PC-3 (cell line): ENCODE data around the gene NCOA1. TPM values are rescaled to one million over a fixed set of nuclear protein-coding genes. Genes with fewer than 3 reads are reported as not detected.

ENCODE experiments used
- ATAC-seq: fragments of 200-7000 bp; cut with Tn5 transposase; 2 replicates; pipeline ENCODE4 v1.9.1; 2020; ENCODE audit warnings: mild to moderate bottlenecking, moderate library complexity
- BruUV-seq: library from RNA; stranded (reverse); fragments of 400-500 nt; replicated peaks from 2 replicates; lab custom pipeline; 2021; lab: Mats Ljungman, UMichigan
- CTCF ChIA-PET: fragments of 300-600 bp; sonication (Branson Sonifier 250); formaldehyde crosslinking; loops from one replicate; lab custom pipeline; 2022; ENCODE audit warnings: antibody characterized with exemption; lab: Charles Lee
- POLR2A ChIA-PET: fragments of 300-600 bp; sonication (Branson Sonifier 250); formaldehyde crosslinking; loops from one replicate; lab custom pipeline; 2022; ENCODE audit warnings: antibody characterized with exemption; ENCODE audit not compliant: unreplicated experiment; lab: Charles Lee
- DNase-seq: peaks from one replicate; pipeline ENCODE4 v3.0.0-alpha.2; 2015
- H2AFZ ChIP-seq: fragments of 300-600 bp; sonication (generic); 2 replicates; pipeline ENCODE4 v1.6.0; 2016; ENCODE audit warnings: antibody characterized with exemption, low read length
- H3F3A ChIP-seq: fragments of 300-600 bp; sonication (generic); one replicate; pipeline ENCODE4 v1.6.0; 2017; ENCODE audit warnings: antibody characterized with exemption, low read length, control low read depth, mild to moderate bottlenecking; ENCODE audit not compliant: unreplicated experiment
- H3K27ac ChIP-seq: fragments of 300-600 bp; sonication (generic); 2 replicates; pipeline ENCODE4 v1.5.1; 2016; ENCODE audit warnings: mild to moderate bottlenecking, low read length
- H3K27me3 ChIP-seq: fragments of 300-600 bp; sonication (generic); 2 replicates; pipeline ENCODE4 v1.6.1; 2016; ENCODE audit warnings: low read length, mixed read lengths
- H3K36me3 ChIP-seq: fragments of 300-600 bp; sonication (generic); 2 replicates; pipeline ENCODE4 v1.6.1; 2016; ENCODE audit warnings: low read depth, mixed run types, low read length, mixed read lengths
- H3K4me1 ChIP-seq: fragments of 300-600 bp; sonication (generic); 2 replicates; pipeline ENCODE4 v1.5.1; 2016; ENCODE audit warnings: low read length; ENCODE audit not compliant: insufficient read depth
- H3K4me2 ChIP-seq: fragments of 300-600 bp; sonication (generic); 2 replicates; pipeline ENCODE4 v1.6.0; 2016; ENCODE audit warnings: low read length
- H3K4me3 ChIP-seq: fragments of 300-600 bp; sonication (generic); 2 replicates; pipeline ENCODE4 v1.5.1; 2016; ENCODE audit warnings: mild to moderate bottlenecking, low read length, mixed read lengths
- H3K79me2 ChIP-seq: fragments of 300-600 bp; sonication (generic); 2 replicates; pipeline ENCODE4 v1.6.1; 2017; ENCODE audit warnings: low read length, mixed read lengths
- H3K9ac ChIP-seq: fragments of 300-600 bp; sonication (generic); 2 replicates; pipeline ENCODE4 v1.6.0; 2016; ENCODE audit warnings: mild to moderate bottlenecking, low read length
- H3K9me2 ChIP-seq: fragments of 300-600 bp; sonication (generic); replicated peaks from 2 replicates; pipeline ENCODE4 v1.6.1; 2016; ENCODE audit warnings: mixed run types, low read length, mixed read lengths
- H3K9me3 ChIP-seq: fragments of 300-600 bp; sonication (generic); 2 replicates; pipeline ENCODE4 v1.6.1; 2016; ENCODE audit warnings: low read length, mixed read lengths
- H4K20me1 ChIP-seq: fragments of 300-600 bp; sonication (generic); 2 replicates; pipeline ENCODE4 v1.6.1; 2016; ENCODE audit warnings: low read length, mixed read lengths
- CTCF ChIP-seq: fragments of 300-600 bp; sonication (generic); conservative IDR thresholded peaks from 2 replicates; pipeline ENCODE4 v1.5.1; 2017; ENCODE audit warnings: antibody characterized with exemption, low read depth, mild to moderate bottlenecking, low read length
- EZH2 ChIP-seq: fragments of 300-600 bp; sonication (generic); IDR thresholded peaks from one replicate; pipeline ENCODE4 v1.6.1; 2017; ENCODE audit warnings: antibody characterized with exemption, mild to moderate bottlenecking, low read length; ENCODE audit not compliant: unreplicated experiment
- EZH2phosphoT487 ChIP-seq: fragments of 300-600 bp; sonication (generic); IDR thresholded peaks from 2 replicates; pipeline ENCODE4 v1.6.1; 2018; ENCODE audit warnings: mild to moderate bottlenecking, antibody characterized with exemption, low read length, borderline replicate concordance
- intact Hi-C: fragments of 100-400 bp; cut with micrococcal nuclease; formaldehyde crosslinking; loops from 2 replicates; pipeline ENCODE4 v1.9.0; 2023
- total RNA-seq: library from RNA; depleted of rRNA; stranded (reverse); fragments of >200 nt; gene quantifications from 2 replicates; pipeline ENCODE4 v1.2.3, GENCODE V29; 2014

Gene NCOA1
- total RNA-seq, 1 experiment from 2014 or later: 7.5 TPM

GRCh38 chr2:24754985-24755705 lies 264.1 kb downstream of the NCOA1 start:
- ATAC-seq: no peak
- Histone ChIP-seq H3K4me2 (no peak overlapping the region), H4K20me1 (no peaks in the 10 kb centered on the region), H3F3A (no peaks in the 10 kb centered on the region), H3K9me2 (no peaks in the 10 kb centered on the region), H3K9me3 (no peaks in the 10 kb centered on the region), H3K4me3 (no peak overlapping the region), H2AFZ (no peak overlapping the region), H3K9ac (no peak overlapping the region), H3K27ac (no peak overlapping the region), H3K36me3 (no peaks in the 10 kb centered on the region), H3K27me3 (no peaks in the 10 kb centered on the region), H3K4me1 (no peaks in the 10 kb centered on the region), H3K79me2 (no peaks in the 10 kb centered on the region)
- intact Hi-C loops: no loop called here
- ChIA-PET POLR2A (no interaction called here), CTCF (interaction anchor here (0.6 kb wide), 1 partner anchor 164 kb away, joined by 4 read pairs; no protein-coding TSS in a partner anchor)
- TF ChIP-seq CTCF: no peak
- no peak for TF ChIP-seq EZH2
- TF ChIP-seq EZH2phosphoT487: no peak
- DNase-seq: no peak
- BruUV-seq: no TSS peak

- TF ChIP-seq EZH2 (no peak), CTCF (no peak), EZH2phosphoT487 (no peak)
- no peak overlapping the region for H3K4me2 ChIP-seq
These were observed 265.7 kb downstream of the NCOA1 start for GRCh38 chr2:24756789-24757188.

GRCh38 chr2:24761866-24762265 lies 270.8 kb downstream of the NCOA1 start:
- H3K4me2 ChIP-seq: no peak overlapping the region
- H3K27me3 ChIP-seq: no peaks in the 10 kb centered on the region
- H2AFZ ChIP-seq: no peak overlapping the region
- no peaks in the 10 kb centered on the region for H4K20me1 ChIP-seq
- H3K79me2 ChIP-seq: no peaks in the 10 kb centered on the region
- no TSS peak for BruUV-seq
- no peak overlapping the region for H3K27ac ChIP-seq
- TF ChIP-seq CTCF (no peak), EZH2 (no peak), EZH2phosphoT487 (no peak)
- CTCF ChIA-PET: no interaction called here
- H3K4me1 ChIP-seq: no peaks in the 10 kb centered on the region
- DNase-seq (no peak), ATAC-seq (no peak)
- H3K9me3 ChIP-seq: no peaks in the 10 kb centered on the region
- no peaks in the 10 kb centered on the region for H3K9me2 ChIP-seq
- H3F3A ChIP-seq: no peaks in the 10 kb centered on the region
- no peak overlapping the region for H3K4me3 ChIP-seq
- no peaks in the 10 kb centered on the region for H3K36me3 ChIP-seq
- POLR2A ChIA-PET: no interaction called here
- no peak overlapping the region for H3K9ac ChIP-seq
- intact Hi-C loops: no loop called here

More at GRCh38 chr2:24756789-24757188, 265.7 kb downstream of the NCOA1 start:
- POLR2A ChIA-PET: no interaction called here
- Histone ChIP-seq H2AFZ (no peak overlapping the region), H3K9me2 (no peaks in the 10 kb centered on the region), H3K4me1 (no peaks in the 10 kb centered on the region), H3K36me3 (no peaks in the 10 kb centered on the region), H3K9ac (no peak overlapping the region), H3K27ac (no peak overlapping the region), H3K27me3 (no peaks in the 10 kb centered on the region), H3K4me3 (no peak overlapping the region), H3K79me2 (no peaks in the 10 kb centered on the region), H3K9me3 (no peaks in the 10 kb centered on the region), H3F3A (no peaks in the 10 kb centered on the region), H4K20me1 (no peaks in the 10 kb centered on the region)
- ATAC-seq: no peak
- CTCF ChIA-PET: no interaction called here
- DNase-seq: no peak
- BruUV-seq: no TSS peak
- intact Hi-C loops: no loop called here
